ENCODE results near the gene SLC25A21.

The SLC25A21 gene

DNA sequence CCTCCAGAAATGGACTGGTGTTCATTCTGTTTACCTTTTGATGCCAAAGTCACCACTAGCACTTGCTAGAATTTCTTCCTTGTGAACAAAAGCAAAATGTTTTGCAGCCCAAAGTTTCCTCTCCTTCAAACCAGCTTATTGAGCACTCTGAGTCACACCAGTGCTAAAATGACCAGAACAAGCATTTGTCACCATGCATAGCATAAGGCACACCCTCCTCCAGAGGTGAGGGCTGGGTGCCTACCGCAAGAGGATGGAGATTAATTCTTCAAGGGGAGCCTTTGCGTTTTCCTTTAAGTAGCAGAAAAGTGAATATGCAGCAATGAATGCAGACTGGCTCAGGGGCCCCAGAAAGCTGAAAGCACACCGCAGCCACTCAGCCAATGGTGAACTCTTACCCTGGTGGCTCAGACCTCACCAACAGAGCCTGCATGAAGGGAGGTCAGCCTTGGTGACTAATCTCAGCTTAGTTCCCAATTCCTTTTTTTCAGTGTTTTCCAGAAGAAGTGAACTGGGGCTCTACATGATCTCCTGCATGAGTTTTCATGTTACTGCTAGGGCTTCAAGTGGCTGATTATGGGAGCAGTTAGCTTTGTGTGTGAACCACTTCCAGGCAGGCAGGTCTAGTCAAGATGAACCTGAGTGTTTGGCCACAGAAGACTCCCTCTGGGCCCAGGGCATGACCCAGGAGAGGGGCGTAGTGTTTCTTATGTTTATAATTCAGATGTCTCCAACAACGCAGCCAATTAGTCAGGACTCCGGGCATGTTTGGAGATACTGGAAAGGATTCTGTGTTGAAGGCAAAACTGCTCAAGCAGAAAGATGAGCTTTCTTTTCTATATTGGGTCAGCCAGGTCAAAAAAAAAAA lies 414.4 kb downstream of the SLC25A21 start:
- no peak for TF ChIP-seq USF1 (IDR thresholded peaks at IDR 0.05)
- no peak for TF ChIP-seq EGR1 (IDR thresholded peaks at IDR 0.05)
- TF ChIP-seq TCF12 (IDR thresholded peaks at IDR 0.05; ENCODE audit: low read depth) = no peak
- TF ChIP-seq EP300 (IDR thresholded peaks at IDR 0.05; ENCODE audit: borderline replicate concordance) = no peak
- TF ChIP-seq TAF1 (IDR thresholded peaks at IDR 0.05; ENCODE audit: low read depth) = no peak
- no peak for TF ChIP-seq YY1 (IDR thresholded peaks at IDR 0.05; ENCODE audit: low read depth)
- TF ChIP-seq, protein P1, sequence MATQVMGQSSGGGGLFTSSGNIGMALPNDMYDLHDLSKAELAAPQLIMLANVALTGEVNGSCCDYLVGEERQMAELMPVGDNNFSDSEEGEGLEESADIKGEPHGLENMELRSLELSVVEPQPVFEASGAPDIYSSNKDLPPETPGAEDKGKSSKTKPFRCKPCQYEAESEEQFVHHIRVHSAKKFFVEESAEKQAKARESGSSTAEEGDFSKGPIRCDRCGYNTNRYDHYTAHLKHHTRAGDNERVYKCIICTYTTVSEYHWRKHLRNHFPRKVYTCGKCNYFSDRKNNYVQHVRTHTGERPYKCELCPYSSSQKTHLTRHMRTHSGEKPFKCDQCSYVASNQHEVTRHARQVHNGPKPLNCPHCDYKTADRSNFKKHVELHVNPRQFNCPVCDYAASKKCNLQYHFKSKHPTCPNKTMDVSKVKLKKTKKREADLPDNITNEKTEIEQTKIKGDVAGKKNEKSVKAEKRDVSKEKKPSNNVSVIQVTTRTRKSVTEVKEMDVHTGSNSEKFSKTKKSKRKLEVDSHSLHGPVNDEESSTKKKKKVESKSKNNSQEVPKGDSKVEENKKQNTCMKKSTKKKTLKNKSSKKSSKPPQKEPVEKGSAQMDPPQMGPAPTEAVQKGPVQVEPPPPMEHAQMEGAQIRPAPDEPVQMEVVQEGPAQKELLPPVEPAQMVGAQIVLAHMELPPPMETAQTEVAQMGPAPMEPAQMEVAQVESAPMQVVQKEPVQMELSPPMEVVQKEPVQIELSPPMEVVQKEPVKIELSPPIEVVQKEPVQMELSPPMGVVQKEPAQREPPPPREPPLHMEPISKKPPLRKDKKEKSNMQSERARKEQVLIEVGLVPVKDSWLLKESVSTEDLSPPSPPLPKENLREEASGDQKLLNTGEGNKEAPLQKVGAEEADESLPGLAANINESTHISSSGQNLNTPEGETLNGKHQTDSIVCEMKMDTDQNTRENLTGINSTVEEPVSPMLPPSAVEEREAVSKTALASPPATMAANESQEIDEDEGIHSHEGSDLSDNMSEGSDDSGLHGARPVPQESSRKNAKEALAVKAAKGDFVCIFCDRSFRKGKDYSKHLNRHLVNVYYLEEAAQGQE (IDR thresholded peaks at IDR 0.05; ENCODE audit: low read depth) = no peak
- TF ChIP-seq FOXM1 (IDR thresholded peaks at IDR 0.05; ENCODE audit: borderline replicate concordance, low read depth) = no peak
- TF ChIP-seq TEAD4 (IDR thresholded peaks at IDR 0.05) = no peak
- TF ChIP-seq RAD21 (IDR thresholded peaks at IDR 0.05; ENCODE audit: low read depth) = no peak
- no peak for TF ChIP-seq CREB1 (IDR thresholded peaks at IDR 0.05; ENCODE audit: low read depth)
- no peak for TF ChIP-seq NFIC (IDR thresholded peaks at IDR 0.05)
- no peak for TF ChIP-seq CEBPB (IDR thresholded peaks at IDR 0.05)
- no peak for TF ChIP-seq ZBTB7A (IDR thresholded peaks at IDR 0.05; ENCODE audit: low read depth)
- no peak for TF ChIP-seq MAX (IDR thresholded peaks at IDR 0.05)

GRCh38 chr14:36756226-36756625 lies 416.2 kb downstream of the SLC25A21 start:
- TF ChIP-seq FOXM1 (IDR thresholded peaks at IDR 0.05; ENCODE audit: borderline replicate concordance, low read depth) = no peak
- no peak for TF ChIP-seq EP300 (IDR thresholded peaks at IDR 0.05; ENCODE audit: borderline replicate concordance)
- TF ChIP-seq YY1 (IDR thresholded peaks at IDR 0.05; ENCODE audit: low read depth) = no peak
- no peak for TF ChIP-seq MAX (IDR thresholded peaks at IDR 0.05)
- TF ChIP-seq EGR1 (IDR thresholded peaks at IDR 0.05) = no peak
- no peak for TF ChIP-seq TAF1 (IDR thresholded peaks at IDR 0.05; ENCODE audit: low read depth)
- TF ChIP-seq, protein P1 (IDR thresholded peaks at IDR 0.05; ENCODE audit: low read depth) = no peak
- no peak for TF ChIP-seq RAD21 (IDR thresholded peaks at IDR 0.05; ENCODE audit: low read depth)
- TF ChIP-seq USF1 (IDR thresholded peaks at IDR 0.05) = no peak
- no peak for TF ChIP-seq NFIC (IDR thresholded peaks at IDR 0.05)
- TF ChIP-seq TCF12 (IDR thresholded peaks at IDR 0.05; ENCODE audit: low read depth) = no peak
- TF ChIP-seq CEBPB (IDR thresholded peaks at IDR 0.05) = no peak
- TF ChIP-seq TEAD4 (IDR thresholded peaks at IDR 0.05) = no peak
- TF ChIP-seq ZBTB7A (IDR thresholded peaks at IDR 0.05; ENCODE audit: low read depth) = no peak
- no peak for TF ChIP-seq CREB1 (IDR thresholded peaks at IDR 0.05; ENCODE audit: low read depth)

- no peak for TF ChIP-seq TEAD4 (IDR thresholded peaks at IDR 0.05)
- TF ChIP-seq, protein P1 (IDR thresholded peaks at IDR 0.05; ENCODE audit: low read depth) = no peak
- TF ChIP-seq TCF12 (IDR thresholded peaks at IDR 0.05; ENCODE audit: low read depth) = no peak
- TF ChIP-seq EP300 (IDR thresholded peaks at IDR 0.05; ENCODE audit: borderline replicate concordance) = no peak
Observed at GRCh38 chr14:36755756-36756155, 416.6 kb downstream of the SLC25A21 start.

DNA sequence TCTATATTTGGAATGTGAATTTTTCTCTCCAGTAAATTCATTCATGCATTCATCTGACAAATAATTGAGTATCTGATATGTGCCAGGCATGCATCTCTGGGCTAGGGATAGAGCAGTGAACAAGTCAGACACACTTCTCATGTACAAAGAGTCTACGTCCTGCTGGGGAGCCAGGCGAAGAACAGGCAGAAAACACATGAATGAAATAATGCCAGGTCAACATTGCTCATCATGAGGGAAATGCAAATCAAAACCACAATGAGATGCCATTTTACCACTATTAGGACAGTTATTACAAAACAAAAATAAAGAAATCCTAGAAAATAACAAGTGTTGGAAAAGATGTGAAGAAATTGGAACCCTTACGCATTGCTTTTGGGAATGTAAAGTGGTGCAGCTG lies 420.5 kb downstream of the SLC25A21 start:
- TF ChIP-seq CREB1 (IDR thresholded peaks at IDR 0.05; ENCODE audit: low read depth) (no peak), FOXM1 (IDR thresholded peaks at IDR 0.05; ENCODE audit: borderline replicate concordance, low read depth) (no peak)
